ENCODE measurements around the gene ULK3. TPM values are rescaled to one million over a fixed set of nuclear protein-coding genes. Genes with fewer than 3 reads are reported as not detected.

Gene ULK3
- total and polyA plus RNA-seq, 10 of the 15 experiments (the other 5 are each of a cell fraction or from before 2014, with no cell fraction given) = 0.64 to 38.8 (median 27.1) TPM

- TF ChIP-seq TBL1XR1 (IDR thresholded peaks at IDR 0.05; ENCODE audit: low read depth, low read length) (no peak), CHD2 (IDR thresholded peaks at IDR 0.05; ENCODE audit: borderline replicate concordance, low read depth, low read length) (no peak), ZNF24 (IDR thresholded peaks at IDR 0.05) (no peak), NKRF (conservative IDR thresholded peaks at IDR 0.05) (no peak), RAD21 (IDR thresholded peaks at IDR 0.05; ENCODE audit: insufficient read depth, low read depth, low read length) (peak; percentile 50), IRF4 (IDR thresholded peaks at IDR 0.05; ENCODE audit: low read depth, low read length) (0 out of 2 replicates have a peak, but pooled peaks have one; percentile 10), RELA (IDR thresholded peaks at IDR 0.05; ENCODE audit: borderline replicate concordance, partially characterized antibody) (no peak), ATF7 (IDR thresholded peaks at IDR 0.05; ENCODE audit: low read depth) (no peak), MAX (IDR thresholded peaks at IDR 0.05; ENCODE audit: low read depth, low read length) (peak; percentile 48; the same call in 1 of the 2 replicates), NRF1 (conservative IDR thresholded peaks at IDR 0.05; ENCODE audit: low read depth, low read length) (no peak), E2F4 (IDR thresholded peaks at IDR 0.05; ENCODE audit: low read depth, low read length) (no peak), ESRRA (IDR thresholded peaks at IDR 0.05; ENCODE audit: low read length) (no peak), PBX3 (IDR thresholded peaks at IDR 0.05; ENCODE audit: insufficient replicate concordance, low read depth, low read length) (no peak), NFYA (IDR thresholded peaks at IDR 0.05; ENCODE audit: borderline replicate concordance, low read depth, low read length) (no peak), ASH2L (IDR thresholded peaks at IDR 0.05; ENCODE audit: borderline replicate concordance, low read depth) (no peak)
Observed at GRCh38 chr15:74799255-74799855, 43.6 kb downstream of the ULK3 start (continued).

Measured in GM12878 (cell line).